ENCODE measurements around the gene CLCF1.
A peak's percentile ranks its signal among the peaks of the same experiment; 100 is the strongest.
"Not testable (repeated sequence)": the region's sequence is repeated elsewhere in the genome, so short reads cannot be mapped to it uniquely, and the experiment has no call there.

Gene CLCF1

DNA sequence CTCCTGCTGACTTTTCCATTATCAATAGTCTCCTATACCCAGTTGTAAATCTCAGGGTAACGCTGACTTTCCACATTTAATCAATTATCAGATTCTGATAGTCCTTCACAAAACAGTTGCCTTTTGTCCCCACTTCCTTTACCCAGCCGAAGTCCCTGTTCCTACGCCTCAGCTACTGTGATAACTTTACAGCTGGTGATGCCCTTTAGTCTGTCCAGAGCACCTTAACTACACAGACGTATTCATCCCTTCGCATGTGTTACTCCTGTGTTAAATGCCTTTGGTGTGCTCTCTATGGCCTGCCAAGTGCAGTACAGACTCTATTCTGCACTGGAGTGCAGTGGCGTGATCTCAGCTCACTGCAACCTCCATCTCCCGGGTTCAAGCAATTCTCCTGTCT lies 49.9 kb downstream of the CLCF1 start:
- DNase-seq (ENCODE audit: low spot score in 2 of 2) (no peak), ATAC-seq (replicated peaks; ENCODE audit: extremely low read depth, poor library complexity, severe bottlenecking) (no peak)
- H3K4me1 Mint-ChIP-seq: peaks cover 7% of the 10 kb centered on the region
- no peak overlapping the region for H3K4me3 Mint-ChIP-seq
- no peaks in the 10 kb centered on the region for H3K27me3 Mint-ChIP-seq
- no peak overlapping the region for H3K27ac Mint-ChIP-seq (ENCODE audit: low read depth)
- no peaks in the 10 kb centered on the region for H3K9me3 Mint-ChIP-seq
- H3K36me3 Mint-ChIP-seq (ENCODE audit: insufficient read depth): no peaks in the 10 kb centered on the region

DNA sequence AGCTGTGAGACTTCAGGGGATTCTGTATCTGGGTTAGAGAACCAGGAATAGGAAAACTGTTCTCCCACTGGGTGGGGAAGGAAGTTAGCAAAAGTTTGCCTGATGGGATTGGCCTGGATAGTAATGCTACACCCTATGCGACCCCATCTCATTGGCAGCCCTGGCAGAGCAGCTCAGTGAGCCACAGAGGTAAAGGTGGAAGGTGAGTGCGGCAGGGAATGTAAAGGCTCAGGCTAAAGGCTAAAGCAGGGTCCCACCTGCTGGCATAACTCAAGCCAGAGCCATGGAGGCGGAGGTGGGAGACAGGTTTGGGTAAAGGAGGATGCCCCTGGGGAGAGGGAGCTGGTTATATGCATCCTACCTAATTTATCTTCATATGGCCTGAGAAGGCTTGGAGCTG lies 51.3 kb downstream of the CLCF1 start:
- Mint-ChIP-seq H3K9me3 (no peaks in the 10 kb centered on the region), H3K27me3 (no peaks in the 10 kb centered on the region), H3K4me3 (no peak overlapping the region), H3K36me3 (ENCODE audit: insufficient read depth) (peaks cover 9% of the 10 kb centered on the region), H3K4me1 (peaks cover 16% of the 10 kb centered on the region), H3K27ac (ENCODE audit: low read depth) (no peak overlapping the region)
- DNase-seq (ENCODE audit: low spot score in 2 of 2): no peak
- no peak for ATAC-seq (replicated peaks; ENCODE audit: extremely low read depth, poor library complexity, severe bottlenecking)

DNA sequence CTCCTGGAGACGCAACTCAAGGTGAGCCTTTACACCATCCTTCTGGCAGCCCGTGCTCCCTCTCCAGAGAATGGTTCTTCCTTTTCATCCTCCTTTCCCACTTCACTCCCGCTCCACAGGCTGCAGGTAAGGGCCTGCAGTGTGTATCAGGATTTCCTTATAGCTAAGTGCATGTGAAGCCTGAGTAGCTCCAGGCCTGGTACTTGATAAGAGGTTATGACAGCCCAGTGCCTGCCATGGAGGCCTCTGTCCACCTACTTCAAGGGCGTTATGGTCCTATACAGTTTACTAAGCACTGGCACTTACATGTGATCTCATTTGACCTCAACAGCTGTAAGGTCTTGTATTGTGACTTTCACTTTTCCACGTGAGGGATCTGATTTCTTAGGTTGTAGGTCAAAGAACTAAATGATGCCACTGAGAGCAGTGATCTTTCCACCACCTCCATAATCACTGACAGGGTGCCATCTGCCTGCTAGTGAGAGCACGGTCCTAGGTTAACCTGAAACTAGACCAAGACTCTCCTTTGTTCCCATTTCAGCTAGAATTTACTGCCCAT lies 52.0 kb downstream of the CLCF1 start:
- no peak overlapping the region for H3K27ac Mint-ChIP-seq (ENCODE audit: low read depth)
- peaks cover 20% of the 10 kb centered on the region for H3K4me1 Mint-ChIP-seq
- DNase-seq (ENCODE audit: low spot score in 2 of 2) (no peak), ATAC-seq (replicated peaks; ENCODE audit: extremely low read depth, poor library complexity, severe bottlenecking) (no peak)
- H3K27me3 Mint-ChIP-seq: no peaks in the 10 kb centered on the region
- H3K9me3 Mint-ChIP-seq: no peaks in the 10 kb centered on the region
- H3K4me3 Mint-ChIP-seq: no peak overlapping the region
- H3K36me3 Mint-ChIP-seq (ENCODE audit: insufficient read depth): peaks cover 10% of the 10 kb centered on the region

DNA sequence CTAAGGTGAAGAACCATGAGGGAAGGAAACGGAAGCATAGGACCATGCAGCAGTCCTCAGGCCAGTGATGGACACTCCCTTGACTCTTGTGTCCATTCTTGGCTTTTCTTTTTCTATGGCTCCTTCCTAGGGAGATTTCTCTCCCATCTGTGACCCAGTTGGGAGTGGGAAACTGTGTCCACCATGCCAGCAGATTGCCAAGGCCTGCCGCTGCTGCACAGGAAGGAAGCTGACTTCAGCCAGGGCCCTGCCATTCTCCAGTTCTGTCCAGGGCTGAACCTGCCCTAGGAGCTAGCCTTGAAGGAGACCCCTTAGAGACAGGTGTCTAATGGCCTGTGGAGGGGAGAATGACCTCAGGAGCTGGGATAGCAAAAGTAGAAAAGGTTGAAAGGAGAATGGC lies 52.7 kb downstream of the CLCF1 start:
- peaks cover 20% of the 10 kb centered on the region for H3K4me1 Mint-ChIP-seq
- no peak overlapping the region for H3K27ac Mint-ChIP-seq (ENCODE audit: low read depth)
- no peak overlapping the region for H3K4me3 Mint-ChIP-seq
- peaks cover 10% of the 10 kb centered on the region for H3K36me3 Mint-ChIP-seq (ENCODE audit: insufficient read depth)
- no peaks in the 10 kb centered on the region for H3K9me3 Mint-ChIP-seq
- DNase-seq (ENCODE audit: low spot score in 2 of 2) (no peak), ATAC-seq (replicated peaks; ENCODE audit: extremely low read depth, poor library complexity, severe bottlenecking) (no peak)
- H3K27me3 Mint-ChIP-seq: no peaks in the 10 kb centered on the region

DNA sequence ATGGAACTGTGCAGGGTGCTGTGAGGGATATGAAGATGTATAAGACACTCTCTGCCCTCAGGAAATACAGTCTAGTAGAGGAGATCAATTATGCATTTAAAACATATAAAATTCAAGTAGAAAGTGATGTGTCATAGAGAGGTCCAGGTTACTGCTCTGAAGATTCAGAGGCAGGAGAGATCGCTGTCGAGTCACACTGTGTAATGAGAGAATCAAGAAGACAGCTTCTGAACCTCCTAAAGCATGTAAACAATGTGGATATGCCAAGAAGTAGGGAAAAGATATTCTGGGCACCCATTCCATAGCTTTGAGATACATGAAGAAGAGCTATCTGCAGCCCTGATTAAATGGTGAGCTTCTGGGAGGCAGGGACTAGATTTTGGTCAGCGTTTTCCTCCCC lies 53.4 kb downstream of the CLCF1 start:
- H3K4me1 Mint-ChIP-seq: peaks cover 20% of the 10 kb centered on the region
- no peak overlapping the region for H3K4me3 Mint-ChIP-seq
- no peak for ATAC-seq (replicated peaks; ENCODE audit: extremely low read depth, poor library complexity, severe bottlenecking)
- H3K9me3 Mint-ChIP-seq: no peaks in the 10 kb centered on the region
- peaks cover 10% of the 10 kb centered on the region for H3K36me3 Mint-ChIP-seq (ENCODE audit: insufficient read depth)
- H3K27me3 Mint-ChIP-seq: no peaks in the 10 kb centered on the region
- no peak overlapping the region for H3K27ac Mint-ChIP-seq (ENCODE audit: low read depth)
- no peak for DNase-seq (ENCODE audit: low spot score in 2 of 2)

DNA sequence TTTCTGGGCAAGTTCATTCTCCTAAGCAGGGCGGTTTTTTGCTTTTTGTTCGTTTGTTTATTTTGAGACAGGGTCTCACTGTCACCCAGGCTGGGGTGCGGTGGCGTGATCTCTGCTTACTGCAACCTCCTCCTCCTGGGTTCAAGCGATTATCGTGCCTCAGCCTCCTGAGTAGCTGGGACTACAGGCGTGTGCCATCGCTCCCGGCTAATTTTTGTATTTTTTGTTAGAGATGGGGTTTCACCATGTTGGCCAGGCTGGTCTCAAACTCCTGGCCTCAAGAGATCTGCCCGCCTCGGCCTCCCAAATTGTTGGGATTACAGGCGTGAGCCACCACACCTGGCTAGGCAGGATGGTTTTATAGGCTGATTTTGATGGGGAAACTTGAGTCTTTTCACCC lies 54.5 kb downstream of the CLCF1 start:
- not testable (repeated sequence) for H3K9me3 Mint-ChIP-seq; ATAC-seq (replicated peaks; ENCODE audit: extremely low read depth, poor library complexity, severe bottlenecking); H3K27ac Mint-ChIP-seq (ENCODE audit: low read depth); DNase-seq (ENCODE audit: low spot score in 2 of 2); H3K27me3 Mint-ChIP-seq
- peaks cover 25% of the 10 kb centered on the region for H3K4me1 Mint-ChIP-seq
- H3K36me3 Mint-ChIP-seq (ENCODE audit: insufficient read depth): peaks cover 10% of the 10 kb centered on the region
- H3K4me3 Mint-ChIP-seq: peak overlapping the region; percentile 96

DNA sequence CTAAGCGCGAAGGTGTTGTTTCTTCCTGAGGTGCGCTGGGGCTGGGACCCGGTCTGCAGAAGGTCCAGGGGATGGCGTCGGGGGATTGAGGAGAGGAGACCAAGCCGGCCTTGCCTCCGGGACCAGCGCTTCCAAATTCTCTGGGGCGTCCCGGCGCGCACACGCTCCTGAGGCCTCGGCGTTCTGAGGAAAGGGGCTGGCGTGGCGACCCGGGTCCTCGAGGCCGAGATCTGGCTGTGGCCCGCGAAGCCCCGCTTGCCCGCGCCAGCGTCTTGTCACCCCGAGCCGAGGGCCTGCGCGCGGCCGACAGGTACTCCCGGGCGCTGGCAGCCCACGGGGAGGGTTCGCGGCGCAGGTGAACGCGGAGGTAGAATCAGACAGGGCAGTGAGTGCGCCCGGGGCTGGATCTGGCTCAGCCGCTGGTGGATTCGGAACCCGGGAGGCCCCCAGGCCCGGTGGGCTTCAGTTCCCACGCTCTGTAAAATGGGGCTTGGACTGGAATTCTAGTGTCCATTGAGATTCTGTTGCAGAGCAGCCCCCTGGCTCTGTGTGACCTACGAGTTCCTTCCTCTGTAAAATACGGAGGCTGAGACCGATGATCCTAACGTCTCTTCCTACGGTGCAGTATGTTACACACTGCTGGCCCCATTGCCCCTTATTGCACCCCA lies 55.4 kb downstream of the CLCF1 start:
- Mint-ChIP-seq H3K4me1 (peaks cover 32% of the 10 kb centered on the region), H3K27me3 (no peaks in the 10 kb centered on the region), H3K9me3 (no peaks in the 10 kb centered on the region), H3K36me3 (ENCODE audit: insufficient read depth) (peaks cover 12% of the 10 kb centered on the region), H3K27ac (ENCODE audit: low read depth) (peak overlapping the region; percentile 99), H3K4me3 (peak overlapping the region; percentile 96)
- peak; percentile 39 for ATAC-seq (replicated peaks; ENCODE audit: extremely low read depth, poor library complexity, severe bottlenecking)
- DNase-seq (ENCODE audit: low spot score in 2 of 2): no peak

DNA sequence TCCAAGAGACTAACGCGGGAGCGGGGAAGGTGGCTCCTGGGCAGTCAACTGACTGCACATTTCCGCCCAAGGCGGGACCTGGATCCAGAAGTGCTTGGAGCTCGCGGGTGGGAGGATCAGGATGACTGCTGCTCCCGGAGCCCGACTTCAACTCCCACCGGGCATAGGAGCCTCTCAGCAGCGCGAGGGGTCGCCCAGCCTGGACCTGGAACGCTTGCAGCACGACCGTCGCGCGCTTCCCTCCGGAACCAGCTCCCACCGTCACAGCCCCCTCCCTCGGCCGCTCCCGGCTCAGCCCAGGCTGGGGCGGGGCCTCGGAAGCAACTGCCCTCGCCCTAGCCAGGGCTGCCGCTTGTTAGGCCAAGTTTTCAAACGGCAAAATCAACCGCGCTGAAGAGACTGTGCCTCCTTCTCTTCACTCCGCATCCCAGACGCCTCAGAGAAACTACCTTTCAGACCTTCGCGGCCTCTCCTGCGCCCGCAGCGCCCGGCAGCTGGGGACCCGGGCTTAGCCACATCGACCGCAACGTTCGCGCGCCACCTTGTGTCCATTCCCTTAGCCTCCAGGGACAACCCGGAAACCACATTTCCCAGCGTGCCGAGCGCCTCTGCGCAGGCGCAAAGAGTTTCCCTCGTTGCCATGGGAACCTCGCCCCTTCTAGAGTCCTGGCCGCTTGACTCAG lies 56.1 kb downstream of the CLCF1 start:
- no peaks in the 10 kb centered on the region for H3K27me3 Mint-ChIP-seq
- ATAC-seq (replicated peaks; ENCODE audit: extremely low read depth, poor library complexity, severe bottlenecking): peak; percentile 90

DNA sequence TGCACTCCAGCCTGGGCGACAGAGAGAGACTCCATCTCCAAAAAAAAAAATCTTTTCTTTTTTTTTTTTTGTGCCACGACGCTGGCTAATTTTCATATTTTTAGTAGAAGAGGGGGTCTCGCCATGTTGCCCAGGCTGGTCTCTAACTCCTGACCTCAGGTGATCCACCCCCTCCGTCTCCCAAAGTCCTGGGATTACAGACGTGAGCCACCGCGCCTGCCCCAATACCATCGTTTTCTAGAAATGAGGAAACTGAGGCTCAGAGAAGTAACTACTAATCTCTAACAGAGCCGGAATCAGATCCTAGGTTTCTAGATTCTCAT lies 56.6 kb downstream of the CLCF1 start:
- ATAC-seq (replicated peaks; ENCODE audit: extremely low read depth, poor library complexity, severe bottlenecking) (no peak), DNase-seq (ENCODE audit: low spot score in 2 of 2) (no peak)
- peak overlapping the region; percentile 96 for H3K4me3 Mint-ChIP-seq
- peaks cover 13% of the 10 kb centered on the region for H3K36me3 Mint-ChIP-seq (ENCODE audit: insufficient read depth)
- H3K27me3 Mint-ChIP-seq: no peaks in the 10 kb centered on the region
- H3K4me1 Mint-ChIP-seq: peaks cover 44% of the 10 kb centered on the region
- H3K27ac Mint-ChIP-seq (ENCODE audit: low read depth): peak overlapping the region; percentile 99
- H3K9me3 Mint-ChIP-seq: no peaks in the 10 kb centered on the region

More for the DNA sequence above, 56.1 kb downstream of the CLCF1 start:
- Mint-ChIP-seq H3K27ac (ENCODE audit: low read depth) (peak overlapping the region; percentile 99), H3K4me3 (peak overlapping the region; percentile 96), H3K36me3 (ENCODE audit: insufficient read depth) (peaks cover 13% of the 10 kb centered on the region), H3K4me1 (peaks cover 38% of the 10 kb centered on the region), H3K9me3 (no peaks in the 10 kb centered on the region)
- DNase-seq (ENCODE audit: low spot score in 2 of 2): peak; percentile 97 to 99

DNA sequence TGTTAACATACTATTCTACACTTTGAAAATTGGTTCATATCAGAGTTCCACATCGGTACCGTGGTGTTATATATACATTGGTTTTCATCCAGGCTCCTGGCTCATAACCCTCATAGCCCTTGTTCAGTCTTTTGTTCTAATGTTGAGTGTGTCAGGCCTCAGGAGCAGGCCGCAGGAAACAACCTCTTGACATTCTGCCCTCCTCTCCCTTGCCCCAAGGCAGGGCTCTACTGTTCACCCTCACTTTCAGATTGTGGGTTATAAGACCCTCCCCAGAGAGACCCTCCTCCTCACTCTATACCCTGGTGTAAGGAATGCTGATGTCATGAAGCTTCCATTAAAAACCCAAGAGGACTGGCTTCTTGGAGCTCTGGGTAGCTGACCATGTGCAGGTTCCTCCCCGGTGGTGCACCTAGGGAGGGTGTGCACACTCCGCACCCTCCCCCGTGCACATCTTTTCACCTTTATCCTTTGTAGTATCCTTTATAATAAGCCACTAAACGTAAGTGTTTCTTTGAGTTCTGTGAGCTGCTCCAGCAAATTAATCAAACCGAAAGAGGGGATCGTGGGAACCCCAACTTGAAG lies 58.0 kb downstream of the CLCF1 start:
- Mint-ChIP-seq H3K36me3 (ENCODE audit: insufficient read depth) (peaks cover 13% of the 10 kb centered on the region), H3K27ac (ENCODE audit: low read depth) (peak overlapping the region; percentile 22), H3K4me3 (peak overlapping the region; percentile 38), H3K4me1 (peaks cover 51% of the 10 kb centered on the region), H3K27me3 (no peaks in the 10 kb centered on the region), H3K9me3 (no peaks in the 10 kb centered on the region)
- DNase-seq (ENCODE audit: low spot score in 2 of 2) (no peak), ATAC-seq (replicated peaks; ENCODE audit: extremely low read depth, poor library complexity, severe bottlenecking) (no peak)

DNA sequence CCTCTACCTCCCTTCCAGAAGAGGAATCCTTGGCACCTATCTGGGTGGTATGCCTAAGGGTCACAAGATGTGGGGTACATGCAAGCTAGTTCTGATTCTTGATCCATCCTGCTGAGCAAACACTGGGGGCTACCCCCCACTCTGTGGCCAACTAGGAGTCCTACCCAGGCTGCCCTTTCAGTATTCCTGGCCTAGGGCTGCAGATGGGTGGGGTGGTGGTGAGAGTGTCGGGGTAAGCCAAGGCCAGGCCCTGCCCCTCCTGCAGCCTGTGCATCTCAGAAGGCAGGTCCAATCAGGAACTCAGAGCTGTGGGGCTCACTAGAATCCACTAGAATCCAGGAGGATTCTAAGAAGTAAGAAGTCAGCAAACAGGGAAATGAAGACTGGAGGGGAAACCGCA lies 59.2 kb downstream of the CLCF1 start:
- Mint-ChIP-seq H3K36me3 (ENCODE audit: insufficient read depth) (peaks cover 13% of the 10 kb centered on the region), H3K27ac (ENCODE audit: low read depth) (no peak overlapping the region), H3K4me1 (peaks cover 44% of the 10 kb centered on the region), H3K27me3 (no peaks in the 10 kb centered on the region), H3K4me3 (no peak overlapping the region), H3K9me3 (no peaks in the 10 kb centered on the region)
- ATAC-seq (replicated peaks; ENCODE audit: extremely low read depth, poor library complexity, severe bottlenecking) (no peak), DNase-seq (ENCODE audit: low spot score in 2 of 2) (no peak)

All from central memory CD8-positive, alpha-beta T cell (primary cell).